ENCODE data around the gene MAML1. TPM values are rescaled to one million over a fixed set of nuclear protein-coding genes. Genes with fewer than 3 reads are reported as not detected.

The MAML1 gene
- total RNA-seq, 1 experiment from 2014 or later, result 42.2 TPM

DNA sequence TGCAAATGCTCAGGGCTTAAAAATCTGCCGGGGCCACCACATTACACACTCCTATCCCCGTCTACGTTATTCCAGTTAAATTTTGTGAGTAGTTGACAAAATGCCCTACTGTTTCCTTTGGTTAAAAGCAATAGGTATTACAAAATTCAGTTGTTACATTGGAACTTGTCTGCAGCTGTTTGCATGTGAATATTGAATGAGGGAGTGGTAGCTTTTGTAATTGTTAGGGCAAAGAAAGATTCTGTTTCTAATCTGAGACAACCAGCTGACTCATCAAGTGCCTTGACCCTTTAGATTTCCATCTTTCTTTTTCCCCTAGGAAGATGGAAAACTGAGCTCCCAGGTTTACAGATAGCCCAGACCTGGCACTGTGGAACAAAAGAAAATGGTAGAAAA, 30.2 kb downstream of the MAML1 start:
- no peaks in the 10 kb centered on the region for H3K27me3 Mint-ChIP-seq (ENCODE audit: low read depth)
- ChIA-PET POLR2A (no interaction called here), CTCF (interaction anchor here (0.5 to 2.8 kb wide), 26 partner anchors 8 to 321 kb away, joined by 3 to 39 read pairs (median 4); partner anchors contain the start of genes CBY3, LTC4S and MAML1)
- H3K27ac Mint-ChIP-seq, result peak overlapping the region; percentile 91
- peaks cover 22% of the 10 kb centered on the region for H3K36me3 Mint-ChIP-seq
- ATAC-seq, result no peak
- H3K4me3 Mint-ChIP-seq, result no peak overlapping the region
- H3K9me3 Mint-ChIP-seq, result no peaks in the 10 kb centered on the region
- no peak for DNase-seq (ENCODE audit: low spot score)
- peaks cover 41% of the 10 kb centered on the region for H3K4me1 Mint-ChIP-seq
- TF ChIP-seq IRF2 (CRISPR knock-in tag; IDR thresholded peaks at IDR 0.05; ENCODE audit: borderline replicate concordance, low read depth) (no peak), ZBTB21 (CRISPR knock-in tag; IDR thresholded peaks at IDR 0.05; ENCODE audit: borderline replicate concordance) (no peak), ZNF138 (CRISPR knock-in tag; conservative IDR thresholded peaks at IDR 0.05) (no peak), ELF4 (CRISPR knock-in tag; IDR thresholded peaks at IDR 0.05; ENCODE audit: low read depth) (no peak), HMGA2 (CRISPR knock-in tag; IDR thresholded peaks at IDR 0.05) (no peak), GRHL2 (CRISPR knock-in tag; IDR thresholded peaks at IDR 0.05; ENCODE audit: insufficient replicate concordance, severe bottlenecking) (no peak), CREB1 (CRISPR knock-in tag; IDR thresholded peaks at IDR 0.05) (no peak)
- TF ChIP-seq, protein P1, sequence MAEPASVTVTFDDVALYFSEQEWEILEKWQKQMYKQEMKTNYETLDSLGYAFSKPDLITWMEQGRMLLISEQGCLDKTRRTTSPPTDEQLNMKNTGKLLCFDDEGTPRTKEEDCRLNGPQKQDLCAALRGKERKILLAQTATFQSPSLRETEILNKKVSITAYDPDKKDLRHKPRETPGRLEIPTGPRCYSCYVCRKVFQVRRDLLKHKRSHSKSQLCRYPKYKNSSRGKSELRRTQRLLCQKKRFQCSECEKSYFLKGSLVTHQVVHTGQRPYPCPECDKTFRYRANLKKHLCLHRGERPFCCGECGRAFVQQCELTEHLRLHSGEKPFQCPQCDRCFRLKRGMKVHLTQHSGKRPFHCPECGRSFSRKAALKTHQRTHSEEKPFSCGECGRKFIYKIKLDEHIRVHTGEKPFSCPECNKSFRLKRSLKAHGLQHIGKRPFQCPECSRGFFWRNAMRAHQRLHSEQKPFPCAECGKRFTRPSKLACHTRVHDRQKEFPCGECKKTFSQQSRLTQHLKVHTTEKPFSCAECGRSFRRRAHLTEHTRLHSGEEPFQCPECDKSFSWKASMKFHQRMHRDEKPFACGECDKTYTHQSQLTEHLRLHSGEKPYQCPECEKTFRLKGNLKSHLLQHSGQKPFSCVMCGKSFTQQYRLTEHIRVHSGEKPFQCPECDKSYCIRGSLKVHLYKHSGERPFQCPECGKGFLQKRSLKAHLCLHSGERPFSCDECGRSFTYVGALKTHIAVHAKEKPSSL (CRISPR knock-in tag; conservative IDR thresholded peaks at IDR 0.05), result no peak
- TF ChIP-seq, protein P2, sequence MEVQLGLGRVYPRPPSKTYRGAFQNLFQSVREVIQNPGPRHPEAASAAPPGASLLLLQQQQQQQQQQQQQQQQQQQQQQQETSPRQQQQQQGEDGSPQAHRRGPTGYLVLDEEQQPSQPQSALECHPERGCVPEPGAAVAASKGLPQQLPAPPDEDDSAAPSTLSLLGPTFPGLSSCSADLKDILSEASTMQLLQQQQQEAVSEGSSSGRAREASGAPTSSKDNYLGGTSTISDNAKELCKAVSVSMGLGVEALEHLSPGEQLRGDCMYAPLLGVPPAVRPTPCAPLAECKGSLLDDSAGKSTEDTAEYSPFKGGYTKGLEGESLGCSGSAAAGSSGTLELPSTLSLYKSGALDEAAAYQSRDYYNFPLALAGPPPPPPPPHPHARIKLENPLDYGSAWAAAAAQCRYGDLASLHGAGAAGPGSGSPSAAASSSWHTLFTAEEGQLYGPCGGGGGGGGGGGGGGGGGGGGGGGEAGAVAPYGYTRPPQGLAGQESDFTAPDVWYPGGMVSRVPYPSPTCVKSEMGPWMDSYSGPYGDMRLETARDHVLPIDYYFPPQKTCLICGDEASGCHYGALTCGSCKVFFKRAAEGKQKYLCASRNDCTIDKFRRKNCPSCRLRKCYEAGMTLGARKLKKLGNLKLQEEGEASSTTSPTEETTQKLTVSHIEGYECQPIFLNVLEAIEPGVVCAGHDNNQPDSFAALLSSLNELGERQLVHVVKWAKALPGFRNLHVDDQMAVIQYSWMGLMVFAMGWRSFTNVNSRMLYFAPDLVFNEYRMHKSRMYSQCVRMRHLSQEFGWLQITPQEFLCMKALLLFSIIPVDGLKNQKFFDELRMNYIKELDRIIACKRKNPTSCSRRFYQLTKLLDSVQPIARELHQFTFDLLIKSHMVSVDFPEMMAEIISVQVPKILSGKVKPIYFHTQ (CRISPR knock-in tag; IDR thresholded peaks at IDR 0.05), result no peak

DNA sequence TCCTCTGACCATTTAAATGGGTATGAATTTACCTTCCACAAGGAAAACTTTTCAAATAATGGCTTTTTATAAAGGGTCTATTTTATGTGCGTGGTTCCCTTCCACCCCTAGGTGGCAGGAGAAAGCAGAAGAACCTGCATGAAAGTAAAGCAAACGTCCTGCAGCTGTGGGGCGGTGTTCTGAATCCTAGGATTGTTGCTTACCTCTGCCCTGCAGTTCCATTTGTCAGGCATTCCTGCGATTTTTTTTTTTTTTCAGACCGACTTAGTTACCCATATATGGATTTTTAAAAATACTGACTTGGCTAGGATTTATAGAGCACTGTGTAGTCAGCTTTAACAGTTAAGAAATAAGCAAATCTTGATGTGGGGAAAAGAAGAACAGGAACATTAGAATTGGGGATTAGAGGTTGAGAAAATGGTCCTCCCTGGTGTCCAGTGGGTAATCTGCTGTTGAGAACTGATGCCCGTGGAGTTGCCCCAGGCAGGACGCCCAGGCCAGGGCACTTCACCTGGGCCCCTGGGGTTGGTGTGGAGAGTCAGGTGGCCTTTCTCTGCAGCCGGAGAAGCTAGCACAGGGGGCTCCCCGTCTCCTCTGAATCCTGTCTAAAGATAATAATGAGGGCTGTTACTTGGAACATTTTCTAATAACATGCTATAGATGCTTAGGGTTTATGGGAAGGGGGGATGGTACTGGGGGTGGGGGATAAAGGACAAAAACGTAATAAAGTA, 30.8 kb downstream of the MAML1 start:
- no peaks in the 10 kb centered on the region for H3K9me3 Mint-ChIP-seq
- peak overlapping the region; percentile 86 for H3K27ac Mint-ChIP-seq
- ChIA-PET CTCF (interaction anchor here (0.6 to 2.8 kb wide), 36 partner anchors 8 to 332 kb away, joined by 3 to 39 read pairs (median 4); partner anchors contain the start of genes HNRNPH1, LTC4S and MAML1), POLR2A (interaction anchor here (0.6 kb wide), 1 partner anchor 19 kb away, joined by 5 read pairs; no protein-coding TSS in a partner anchor)
- H3K27me3 Mint-ChIP-seq (ENCODE audit: low read depth), result no peaks in the 10 kb centered on the region
- peaks cover 41% of the 10 kb centered on the region for H3K4me1 Mint-ChIP-seq
- DNase-seq (ENCODE audit: low spot score) (peak; percentile 63), ATAC-seq (peak; percentile 82)
- H3K4me3 Mint-ChIP-seq, result no peak overlapping the region
- TF ChIP-seq ZNF138 (CRISPR knock-in tag; conservative IDR thresholded peaks at IDR 0.05), result no peak
- TF ChIP-seq, protein P3, sequence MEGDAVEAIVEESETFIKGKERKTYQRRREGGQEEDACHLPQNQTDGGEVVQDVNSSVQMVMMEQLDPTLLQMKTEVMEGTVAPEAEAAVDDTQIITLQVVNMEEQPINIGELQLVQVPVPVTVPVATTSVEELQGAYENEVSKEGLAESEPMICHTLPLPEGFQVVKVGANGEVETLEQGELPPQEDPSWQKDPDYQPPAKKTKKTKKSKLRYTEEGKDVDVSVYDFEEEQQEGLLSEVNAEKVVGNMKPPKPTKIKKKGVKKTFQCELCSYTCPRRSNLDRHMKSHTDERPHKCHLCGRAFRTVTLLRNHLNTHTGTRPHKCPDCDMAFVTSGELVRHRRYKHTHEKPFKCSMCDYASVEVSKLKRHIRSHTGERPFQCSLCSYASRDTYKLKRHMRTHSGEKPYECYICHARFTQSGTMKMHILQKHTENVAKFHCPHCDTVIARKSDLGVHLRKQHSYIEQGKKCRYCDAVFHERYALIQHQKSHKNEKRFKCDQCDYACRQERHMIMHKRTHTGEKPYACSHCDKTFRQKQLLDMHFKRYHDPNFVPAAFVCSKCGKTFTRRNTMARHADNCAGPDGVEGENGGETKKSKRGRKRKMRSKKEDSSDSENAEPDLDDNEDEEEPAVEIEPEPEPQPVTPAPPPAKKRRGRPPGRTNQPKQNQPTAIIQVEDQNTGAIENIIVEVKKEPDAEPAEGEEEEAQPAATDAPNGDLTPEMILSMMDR (IDR thresholded peaks at IDR 0.05), result peak; percentile 64
- TF ChIP-seq SMAD4 (CRISPR knock-in tag; IDR thresholded peaks at IDR 0.05), result no peak
- TF ChIP-seq, protein P4, sequence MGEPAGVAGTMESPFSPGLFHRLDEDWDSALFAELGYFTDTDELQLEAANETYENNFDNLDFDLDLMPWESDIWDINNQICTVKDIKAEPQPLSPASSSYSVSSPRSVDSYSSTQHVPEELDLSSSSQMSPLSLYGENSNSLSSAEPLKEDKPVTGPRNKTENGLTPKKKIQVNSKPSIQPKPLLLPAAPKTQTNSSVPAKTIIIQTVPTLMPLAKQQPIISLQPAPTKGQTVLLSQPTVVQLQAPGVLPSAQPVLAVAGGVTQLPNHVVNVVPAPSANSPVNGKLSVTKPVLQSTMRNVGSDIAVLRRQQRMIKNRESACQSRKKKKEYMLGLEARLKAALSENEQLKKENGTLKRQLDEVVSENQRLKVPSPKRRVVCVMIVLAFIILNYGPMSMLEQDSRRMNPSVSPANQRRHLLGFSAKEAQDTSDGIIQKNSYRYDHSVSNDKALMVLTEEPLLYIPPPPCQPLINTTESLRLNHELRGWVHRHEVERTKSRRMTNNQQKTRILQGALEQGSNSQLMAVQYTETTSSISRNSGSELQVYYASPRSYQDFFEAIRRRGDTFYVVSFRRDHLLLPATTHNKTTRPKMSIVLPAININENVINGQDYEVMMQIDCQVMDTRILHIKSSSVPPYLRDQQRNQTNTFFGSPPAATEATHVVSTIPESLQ (CRISPR knock-in tag; IDR thresholded peaks at IDR 0.05), result no peak
- no peak for TF ChIP-seq SP1 (CRISPR knock-in tag; conservative IDR thresholded peaks at IDR 0.05)
- TF ChIP-seq RORB (CRISPR knock-in tag; IDR thresholded peaks at IDR 0.05), result no peak
- peaks cover 24% of the 10 kb centered on the region for H3K36me3 Mint-ChIP-seq

All from WTC11 (cell line).